Middle frontal gyrus (tissue), 1 donor: ENCODE results near the gene TBC1D16.

ENCODE experiments used
- DNase-seq: peaks from one replicate; pipeline ENCODE4 v3.0.0-alpha.2; 2015; ENCODE audit warnings: low spot score; ENCODE audit errors: extremely low spot score

Gene TBC1D16

GRCh38 chr17:79891113-79891730, 144.4 kb downstream of the TBC1D16 start:
- DNase-seq = no peak

- DNase-seq = no peak
Measured at GRCh38 chr17:79890706-79891105, 145.0 kb downstream of the TBC1D16 start.

- no peak for DNase-seq
Measured at GRCh38 chr17:79888811-79889634, 146.6 kb downstream of the TBC1D16 start.

GRCh38 chr17:79888009-79888540, 147.6 kb downstream of the TBC1D16 start:
- no peak for DNase-seq

- no peak for DNase-seq
Measured at GRCh38 chr17:79887451-79887991, 148.2 kb downstream of the TBC1D16 start.

GRCh38 chr17:79883202-79883601, 152.5 kb downstream of the TBC1D16 start:
- DNase-seq = no peak
